PC-3 (cell line): ENCODE data around the gene ASB18.

Source experiments
- EZH2 ChIP-seq: fragments of 300-600 bp; sonication (generic); IDR thresholded peaks from one replicate; pipeline ENCODE4 v1.6.1; 2017; ENCODE audit warnings: antibody characterized with exemption, mild to moderate bottlenecking, low read length; ENCODE audit not compliant: unreplicated experiment
- TF ChIP-seq, protein P1 (sequence below): fragments of 300-600 bp; sonication (generic); conservative IDR thresholded peaks from 2 replicates; pipeline ENCODE4 v1.5.1; 2017; ENCODE audit warnings: antibody characterized with exemption, low read depth, mild to moderate bottlenecking, low read length

DNA sequence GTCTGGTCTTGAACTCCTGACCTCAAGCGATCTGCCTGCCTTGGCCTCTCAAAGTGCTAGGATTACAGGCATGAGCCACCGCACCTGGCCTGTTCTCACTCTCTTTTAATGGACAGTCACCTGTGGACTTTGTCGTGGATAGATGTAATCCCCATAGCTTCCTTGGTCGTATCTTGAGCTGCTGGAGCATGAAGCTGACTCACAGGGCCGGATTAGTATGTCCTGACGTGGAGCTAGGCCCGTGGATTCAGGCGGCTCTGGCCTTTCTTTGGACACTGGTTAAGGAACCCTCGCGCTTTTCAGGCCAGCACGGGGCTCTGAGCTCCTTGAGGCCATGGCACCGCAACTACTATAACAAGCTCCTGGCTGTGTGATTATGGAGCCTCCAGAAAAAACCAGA is 68.5 kb downstream of the ASB18 start:
- TF ChIP-seq, protein P1, sequence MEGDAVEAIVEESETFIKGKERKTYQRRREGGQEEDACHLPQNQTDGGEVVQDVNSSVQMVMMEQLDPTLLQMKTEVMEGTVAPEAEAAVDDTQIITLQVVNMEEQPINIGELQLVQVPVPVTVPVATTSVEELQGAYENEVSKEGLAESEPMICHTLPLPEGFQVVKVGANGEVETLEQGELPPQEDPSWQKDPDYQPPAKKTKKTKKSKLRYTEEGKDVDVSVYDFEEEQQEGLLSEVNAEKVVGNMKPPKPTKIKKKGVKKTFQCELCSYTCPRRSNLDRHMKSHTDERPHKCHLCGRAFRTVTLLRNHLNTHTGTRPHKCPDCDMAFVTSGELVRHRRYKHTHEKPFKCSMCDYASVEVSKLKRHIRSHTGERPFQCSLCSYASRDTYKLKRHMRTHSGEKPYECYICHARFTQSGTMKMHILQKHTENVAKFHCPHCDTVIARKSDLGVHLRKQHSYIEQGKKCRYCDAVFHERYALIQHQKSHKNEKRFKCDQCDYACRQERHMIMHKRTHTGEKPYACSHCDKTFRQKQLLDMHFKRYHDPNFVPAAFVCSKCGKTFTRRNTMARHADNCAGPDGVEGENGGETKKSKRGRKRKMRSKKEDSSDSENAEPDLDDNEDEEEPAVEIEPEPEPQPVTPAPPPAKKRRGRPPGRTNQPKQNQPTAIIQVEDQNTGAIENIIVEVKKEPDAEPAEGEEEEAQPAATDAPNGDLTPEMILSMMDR = no peak
- no peak for TF ChIP-seq EZH2
